Lung (tissue), 12 donors: ENCODE measurements around the gene MAT2A. TPM values are rescaled to one million over a fixed set of nuclear protein-coding genes. Genes with fewer than 3 reads are reported as not detected.
"Not testable (repeated sequence)": the region's sequence is repeated elsewhere in the genome, so short reads cannot be mapped to it uniquely, and the experiment has no call there.

Experiments used
- ATAC-seq: fragments of 200-7000 bp; cut with Tn5 transposase; one replicate; pipeline ENCODE4 v1.9.1; 2020; ENCODE audit warnings: moderate number of reproducible peaks; ENCODE audit not compliant: insufficient read depth, low FRiP score
- DNase-seq, 3 donors: peaks; one replicate each; pipeline ENCODE4 v3.0.0-alpha.2; 2013 to 2017
- H3K27ac ChIP-seq, 2 donors: one replicate each; pipeline ENCODE4 v1.5.1; 2013; ENCODE audit warnings: mild to moderate bottlenecking in 2 of 2, moderate library complexity in 2 of 2, control low read depth in 1 of 2, inconsistent platforms in 1 of 2, low read depth in 1 of 2, low read length in 1 of 2
- H3K27me3 ChIP-seq, 3 donors: one replicate each; pipeline ENCODE4 v1.5.1; 2013; ENCODE audit warnings: low read length in 2 of 3; ENCODE audit not compliant: control insufficient read depth in 3 of 3, insufficient read depth in 3 of 3
- H3K36me3 ChIP-seq, 4 donors: one replicate each; pipeline ENCODE4 v1.5.1; 2013; ENCODE audit warnings: low read length in 4 of 4, mild to moderate bottlenecking in 1 of 4, moderate library complexity in 1 of 4; ENCODE audit not compliant: control insufficient read depth in 4 of 4, insufficient read depth in 4 of 4
- H3K4me1 ChIP-seq, 5 donors: one replicate each; pipeline ENCODE4 v1.5.1; 2013; ENCODE audit warnings: low read length in 5 of 5, mild to moderate bottlenecking in 2 of 5, moderate library complexity in 1 of 5; ENCODE audit not compliant: control insufficient read depth in 5 of 5, insufficient read depth in 5 of 5
- H3K4me3 ChIP-seq: one replicate; pipeline ENCODE4 v1.5.1; 2013; ENCODE audit warnings: mild to moderate bottlenecking, control low read depth, moderate library complexity
- H3K9ac ChIP-seq, 2 donors: one replicate each; pipeline ENCODE4 v1.5.1; 2013; ENCODE audit warnings: low read length in 2 of 2, control low read depth in 1 of 2; ENCODE audit not compliant: insufficient read depth in 1 of 2
- H3K9me3 ChIP-seq, 4 donors: one replicate each; pipeline ENCODE4 v1.5.1; 2013; ENCODE audit warnings: low read length in 3 of 4, mild to moderate bottlenecking in 1 of 4, moderate library complexity in 1 of 4; ENCODE audit not compliant: control insufficient read depth in 4 of 4, insufficient read depth in 3 of 4
- CTCF ChIP-seq: IDR thresholded peaks from 2 replicates; pipeline ENCODE4 v1.5.1; 2012; ENCODE audit warnings: mild to moderate bottlenecking; ENCODE audit errors: control extremely low read depth, extremely low read depth
- WGBS, 2 donors: extraction: QIAGEN DNeasy Blood & Tissue Kit; methylation state at CpG; one replicate each; pipeline ENCODE4 v1.1.7; 2013; 5-methylcytosine and 5-hydroxymethylcytosine counted together
- polyA plus RNA-seq, 2 donors: library from polyadenylated mRNA; stranded (reverse); fragments of 200-250 nt; gene quantifications; one replicate each; pipeline ENCODE4 v1.2.1, GENCODE V29; 2013
- total RNA-seq, 2 donors: library from RNA; depleted of rRNA in 1 of 2; stranded (reverse); fragments of >200 nt in 1 of 2; gene quantifications; one replicate each; pipeline ENCODE4 v1.2.1, GENCODE V29; 2014 to 2021
- donor health status: control.
- donor health status: control.
- donor health status: Bipolar disorder and iron deficiency.
- donor health status: healthy.
- donor health status: DM: yes; HTN: yes; CAD: no.

Gene MAT2A
- total and polyA plus RNA-seq, 4 donors = 79.4 to 228 (median 159) TPM

- DNase-seq (no peak), ATAC-seq (no peak)
- TF ChIP-seq CTCF = no peak
- 95 to 98% methylated on average over 5 of the region's 5 CpGs for whole genome bisulfite sequencing, 2 donors
- Histone ChIP-seq H3K4me3 (no peak overlapping the region), H3K9me3 (no peaks in the 10 kb centered on the region), H3K9ac (no peak overlapping the region), H3K27ac (no peak overlapping the region), H3K36me3 (peaks cover 2 to 45% (median 24%) of the 10 kb centered on the region in 4 donors), H3K27me3 (no peaks in the 10 kb centered on the region), H3K4me1 (peaks cover 0 to 18% (median 6%) of the 10 kb centered on the region in 5 donors)
Measured at GRCh38 chr2:85557130-85557529, 18.2 kb downstream of the MAT2A start.

GRCh38 chr2:85558160-85558559 is 19.2 kb downstream of the MAT2A start:
- H3K36me3 ChIP-seq = peaks cover 0 to 37% (median 17%) of the 10 kb centered on the region in 4 donors
- no peaks in the 10 kb centered on the region for H3K27me3 ChIP-seq
- H3K4me1 ChIP-seq = peaks cover 0 to 18% (median 6%) of the 10 kb centered on the region in 5 donors
- no peak overlapping the region for H3K9ac ChIP-seq
- H3K4me3 ChIP-seq = no peak overlapping the region
- no peaks in the 10 kb centered on the region for H3K9me3 ChIP-seq
- no peak for ATAC-seq
- no peak for DNase-seq
- H3K27ac ChIP-seq = peak overlapping the region in 1 of 2 donors; percentile 45
- no peak for TF ChIP-seq CTCF
- 96 to 100% methylated on average over 1 of the region's 1 CpG for WGBS, 2 donors

GRCh38 chr2:85560403-85560726 is 21.4 kb downstream of the MAT2A start:
- WGBS, 2 donors = 83 to 84% methylated on average over 12 of the region's 12 CpGs
- peaks cover 0 to 18% (median 6%) of the 10 kb centered on the region in 5 donors for H3K4me1 ChIP-seq
- not testable (repeated sequence) for H3K27me3 ChIP-seq, H3K4me3 ChIP-seq, H3K9me3 ChIP-seq, DNase-seq, H3K27ac ChIP-seq, ATAC-seq
- H3K36me3 ChIP-seq = peaks cover 0 to 20% (median 10%) of the 10 kb centered on the region in 4 donors
- peak overlapping the region; percentile 73 to 85 for H3K9ac ChIP-seq

GRCh38 chr2:85560812-85561279 is 21.9 kb downstream of the MAT2A start:
- peak overlapping the region; percentile 57 for H3K4me3 ChIP-seq
- H3K27me3 ChIP-seq = no peaks in the 10 kb centered on the region
- H3K27ac ChIP-seq = peak overlapping the region; percentile 66 to 91
- H3K9me3 ChIP-seq = no peaks in the 10 kb centered on the region
- no peak for TF ChIP-seq CTCF
- 4 to 10% methylated on average over 14 of the region's 14 CpGs for WGBS, 2 donors
- peaks cover 0 to 17% (median 8%) of the 10 kb centered on the region in 4 donors for H3K36me3 ChIP-seq
- no peak for DNase-seq
- peak; percentile 9 for ATAC-seq
- H3K9ac ChIP-seq = peak overlapping the region; percentile 73 to 85
- H3K4me1 ChIP-seq = peaks cover 0 to 18% (median 6%) of the 10 kb centered on the region in 5 donors
